ENCODE data around the gene ZNF143.
"Not testable (repeated sequence)": the region's sequence is repeated elsewhere in the genome, so short reads cannot be mapped to it uniquely, and the experiment has no call there.

Gene ZNF143

GRCh38 chr11:9549216-9549615 lies 88.4 kb downstream of the ZNF143 start:
- not testable (repeated sequence) for H3K4me1 ChIP-seq (ENCODE audit: control insufficient read depth, insufficient read depth, low read length); H3K27me3 ChIP-seq (ENCODE audit: control insufficient read depth in 1 of 2, insufficient read depth in 2 of 2, low read length in 2 of 2); H3K4me3 ChIP-seq (ENCODE audit: low read length in 2 of 2); H3K9me3 ChIP-seq (ENCODE audit: control insufficient read depth in 2 of 2, low read length in 2 of 2); H3K27ac ChIP-seq (ENCODE audit: low read length); H3K9ac ChIP-seq (ENCODE audit: low read length in 2 of 2); H3K36me3 ChIP-seq (ENCODE audit: control insufficient read depth in 2 of 2, insufficient read depth in 2 of 2, low read length in 2 of 2)

GRCh38 chr11:9550191-9550628 lies 89.4 kb downstream of the ZNF143 start:
- H3K4me3 ChIP-seq (ENCODE audit: low read length in 2 of 2), result no peak overlapping the region
- no peak overlapping the region for H3K9ac ChIP-seq (ENCODE audit: low read length in 2 of 2)
- no peaks in the 10 kb centered on the region for H3K4me1 ChIP-seq (ENCODE audit: control insufficient read depth, insufficient read depth, low read length)

GRCh38 chr11:9561279-9561982 lies 100.6 kb downstream of the ZNF143 start:
- Histone ChIP-seq H3K27me3 (ENCODE audit: control insufficient read depth in 1 of 2, insufficient read depth in 2 of 2, low read length in 2 of 2) (no peaks in the 10 kb centered on the region), H3K4me1 (ENCODE audit: control insufficient read depth, insufficient read depth, low read length) (peaks cover 13% of the 10 kb centered on the region), H3K9me3 (ENCODE audit: control insufficient read depth in 2 of 2, low read length in 2 of 2) (no peaks in the 10 kb centered on the region), H3K4me3 (ENCODE audit: low read length in 2 of 2) (no peak overlapping the region), H3K27ac (ENCODE audit: low read length) (no peak overlapping the region), H3K36me3 (ENCODE audit: control insufficient read depth in 2 of 2, insufficient read depth in 2 of 2, low read length in 2 of 2) (no peaks in the 10 kb centered on the region), H3K9ac (ENCODE audit: low read length in 2 of 2) (no peak overlapping the region)

More at GRCh38 chr11:9550191-9550628, 89.4 kb downstream of the ZNF143 start:
- H3K27me3 ChIP-seq (ENCODE audit: control insufficient read depth in 1 of 2, insufficient read depth in 2 of 2, low read length in 2 of 2), result no peaks in the 10 kb centered on the region
- no peak overlapping the region for H3K27ac ChIP-seq (ENCODE audit: low read length)
- H3K9me3 ChIP-seq (ENCODE audit: control insufficient read depth in 2 of 2, low read length in 2 of 2), result no peaks in the 10 kb centered on the region
- no peaks in the 10 kb centered on the region for H3K36me3 ChIP-seq (ENCODE audit: control insufficient read depth in 2 of 2, insufficient read depth in 2 of 2, low read length in 2 of 2)

- H3K36me3 ChIP-seq (ENCODE audit: control insufficient read depth in 2 of 2, insufficient read depth in 2 of 2, low read length in 2 of 2), result no peaks in the 10 kb centered on the region
- H3K9ac ChIP-seq (ENCODE audit: low read length in 2 of 2), result no peak overlapping the region
- H3K27ac ChIP-seq (ENCODE audit: low read length), result no peak overlapping the region
- H3K27me3 ChIP-seq (ENCODE audit: control insufficient read depth in 1 of 2, insufficient read depth in 2 of 2, low read length in 2 of 2), result no peaks in the 10 kb centered on the region
- no peak overlapping the region for H3K4me3 ChIP-seq (ENCODE audit: low read length in 2 of 2)
- peaks cover 22% of the 10 kb centered on the region for H3K4me1 ChIP-seq (ENCODE audit: control insufficient read depth, insufficient read depth, low read length)
- no peaks in the 10 kb centered on the region for H3K9me3 ChIP-seq (ENCODE audit: control insufficient read depth in 2 of 2, low read length in 2 of 2)
Measured at GRCh38 chr11:9562716-9563115, 101.9 kb downstream of the ZNF143 start.

GRCh38 chr11:9563196-9563730 lies 102.5 kb downstream of the ZNF143 start:
- Histone ChIP-seq H3K9ac (ENCODE audit: low read length in 2 of 2) (no peak overlapping the region), H3K36me3 (ENCODE audit: control insufficient read depth in 2 of 2, insufficient read depth in 2 of 2, low read length in 2 of 2) (no peaks in the 10 kb centered on the region), H3K4me3 (ENCODE audit: low read length in 2 of 2) (no peak overlapping the region), H3K4me1 (ENCODE audit: control insufficient read depth, insufficient read depth, low read length) (peaks cover 22% of the 10 kb centered on the region), H3K9me3 (ENCODE audit: control insufficient read depth in 2 of 2, low read length in 2 of 2) (no peaks in the 10 kb centered on the region), H3K27ac (ENCODE audit: low read length) (no peak overlapping the region), H3K27me3 (ENCODE audit: control insufficient read depth in 1 of 2, insufficient read depth in 2 of 2, low read length in 2 of 2) (no peaks in the 10 kb centered on the region)

- H3K4me3 ChIP-seq (ENCODE audit: low read length in 2 of 2), result peak overlapping the region in 1 of 2 donors; percentile 44
- peaks cover 33% of the 10 kb centered on the region for H3K4me1 ChIP-seq (ENCODE audit: control insufficient read depth, insufficient read depth, low read length)
- H3K9ac ChIP-seq (ENCODE audit: low read length in 2 of 2), result peak overlapping the region; percentile 55 to 64
- H3K27me3 ChIP-seq (ENCODE audit: control insufficient read depth in 1 of 2, insufficient read depth in 2 of 2, low read length in 2 of 2), result no peaks in the 10 kb centered on the region
- H3K27ac ChIP-seq (ENCODE audit: low read length), result peak overlapping the region; percentile 98
- H3K9me3 ChIP-seq (ENCODE audit: control insufficient read depth in 2 of 2, low read length in 2 of 2), result no peaks in the 10 kb centered on the region
- no peaks in the 10 kb centered on the region for H3K36me3 ChIP-seq (ENCODE audit: control insufficient read depth in 2 of 2, insufficient read depth in 2 of 2, low read length in 2 of 2)
Measured at GRCh38 chr11:9565822-9566560, 105.2 kb downstream of the ZNF143 start.

GRCh38 chr11:9566561-9567063 lies 105.8 kb downstream of the ZNF143 start:
- Histone ChIP-seq H3K36me3 (ENCODE audit: control insufficient read depth in 2 of 2, insufficient read depth in 2 of 2, low read length in 2 of 2) (no peaks in the 10 kb centered on the region), H3K27me3 (ENCODE audit: control insufficient read depth in 1 of 2, insufficient read depth in 2 of 2, low read length in 2 of 2) (no peaks in the 10 kb centered on the region), H3K4me3 (ENCODE audit: low read length in 2 of 2) (no peak overlapping the region), H3K9me3 (ENCODE audit: control insufficient read depth in 2 of 2, low read length in 2 of 2) (no peaks in the 10 kb centered on the region), H3K4me1 (ENCODE audit: control insufficient read depth, insufficient read depth, low read length) (peaks cover 33% of the 10 kb centered on the region), H3K27ac (ENCODE audit: low read length) (peak overlapping the region; percentile 98), H3K9ac (ENCODE audit: low read length in 2 of 2) (peak overlapping the region; percentile 55)

GRCh38 chr11:9567401-9567800 lies 106.6 kb downstream of the ZNF143 start:
- Histone ChIP-seq H3K4me1 (ENCODE audit: control insufficient read depth, insufficient read depth, low read length) (peaks cover 36% of the 10 kb centered on the region), H3K9me3 (ENCODE audit: control insufficient read depth in 2 of 2, low read length in 2 of 2) (no peaks in the 10 kb centered on the region), H3K4me3 (ENCODE audit: low read length in 2 of 2) (no peak overlapping the region), H3K9ac (ENCODE audit: low read length in 2 of 2) (no peak overlapping the region), H3K27ac (ENCODE audit: low read length) (peak overlapping the region; percentile 98), H3K27me3 (ENCODE audit: control insufficient read depth in 1 of 2, insufficient read depth in 2 of 2, low read length in 2 of 2) (no peaks in the 10 kb centered on the region), H3K36me3 (ENCODE audit: control insufficient read depth in 2 of 2, insufficient read depth in 2 of 2, low read length in 2 of 2) (no peaks in the 10 kb centered on the region)

- H3K4me1 ChIP-seq (ENCODE audit: control insufficient read depth, insufficient read depth, low read length), result peaks cover 36% of the 10 kb centered on the region
Measured at GRCh38 chr11:9568161-9568853, 107.5 kb downstream of the ZNF143 start.

GRCh38 chr11:9568854-9569587 lies 108.2 kb downstream of the ZNF143 start:
- peak overlapping the region; percentile 34 to 83 for H3K9ac ChIP-seq (ENCODE audit: low read length in 2 of 2)
- H3K9me3 ChIP-seq (ENCODE audit: control insufficient read depth in 2 of 2, low read length in 2 of 2), result no peaks in the 10 kb centered on the region
- peak overlapping the region; percentile 98 for H3K27ac ChIP-seq (ENCODE audit: low read length)
- H3K4me1 ChIP-seq (ENCODE audit: control insufficient read depth, insufficient read depth, low read length), result peaks cover 36% of the 10 kb centered on the region
- H3K27me3 ChIP-seq (ENCODE audit: control insufficient read depth in 1 of 2, insufficient read depth in 2 of 2, low read length in 2 of 2), result no peaks in the 10 kb centered on the region
- no peaks in the 10 kb centered on the region for H3K36me3 ChIP-seq (ENCODE audit: control insufficient read depth in 2 of 2, insufficient read depth in 2 of 2, low read length in 2 of 2)
- peak overlapping the region; percentile 8 to 52 for H3K4me3 ChIP-seq (ENCODE audit: low read length in 2 of 2)

More at GRCh38 chr11:9568161-9568853, 107.5 kb downstream of the ZNF143 start:
- Histone ChIP-seq H3K27ac (ENCODE audit: low read length) (peak overlapping the region; percentile 98), H3K36me3 (ENCODE audit: control insufficient read depth in 2 of 2, insufficient read depth in 2 of 2, low read length in 2 of 2) (no peaks in the 10 kb centered on the region), H3K9me3 (ENCODE audit: control insufficient read depth in 2 of 2, low read length in 2 of 2) (no peaks in the 10 kb centered on the region), H3K4me3 (ENCODE audit: low read length in 2 of 2) (peak overlapping the region in 1 of 2 donors; percentile 2), H3K9ac (ENCODE audit: low read length in 2 of 2) (peak overlapping the region; percentile 34 to 83), H3K27me3 (ENCODE audit: control insufficient read depth in 1 of 2, insufficient read depth in 2 of 2, low read length in 2 of 2) (no peaks in the 10 kb centered on the region)

Data from stomach smooth muscle (tissue), 2 donors.